Measurements from ENCODE around the gene NPNT.

DNA sequence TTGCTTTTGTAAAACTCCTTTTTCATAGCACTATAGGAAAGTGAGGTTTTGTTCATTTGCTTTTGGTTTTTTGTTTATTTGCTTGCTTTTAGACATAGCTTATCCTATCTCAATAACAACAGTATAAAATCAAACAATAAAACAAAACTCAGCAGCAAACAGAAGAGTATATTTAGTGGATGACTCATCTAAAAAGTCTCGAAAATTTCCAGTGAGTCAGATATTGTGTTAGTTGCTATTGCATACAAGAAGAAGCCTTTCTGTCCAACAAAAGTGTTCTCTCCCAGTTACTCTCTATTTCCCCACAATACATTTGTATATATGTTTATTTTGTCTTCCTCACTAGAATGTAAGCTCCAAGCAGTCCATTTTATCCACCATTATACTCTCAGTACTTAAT lies 36.0 kb upstream of the NPNT start:
- TF ChIP-seq, protein P1, sequence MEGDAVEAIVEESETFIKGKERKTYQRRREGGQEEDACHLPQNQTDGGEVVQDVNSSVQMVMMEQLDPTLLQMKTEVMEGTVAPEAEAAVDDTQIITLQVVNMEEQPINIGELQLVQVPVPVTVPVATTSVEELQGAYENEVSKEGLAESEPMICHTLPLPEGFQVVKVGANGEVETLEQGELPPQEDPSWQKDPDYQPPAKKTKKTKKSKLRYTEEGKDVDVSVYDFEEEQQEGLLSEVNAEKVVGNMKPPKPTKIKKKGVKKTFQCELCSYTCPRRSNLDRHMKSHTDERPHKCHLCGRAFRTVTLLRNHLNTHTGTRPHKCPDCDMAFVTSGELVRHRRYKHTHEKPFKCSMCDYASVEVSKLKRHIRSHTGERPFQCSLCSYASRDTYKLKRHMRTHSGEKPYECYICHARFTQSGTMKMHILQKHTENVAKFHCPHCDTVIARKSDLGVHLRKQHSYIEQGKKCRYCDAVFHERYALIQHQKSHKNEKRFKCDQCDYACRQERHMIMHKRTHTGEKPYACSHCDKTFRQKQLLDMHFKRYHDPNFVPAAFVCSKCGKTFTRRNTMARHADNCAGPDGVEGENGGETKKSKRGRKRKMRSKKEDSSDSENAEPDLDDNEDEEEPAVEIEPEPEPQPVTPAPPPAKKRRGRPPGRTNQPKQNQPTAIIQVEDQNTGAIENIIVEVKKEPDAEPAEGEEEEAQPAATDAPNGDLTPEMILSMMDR (IDR thresholded peaks at IDR 0.05; ENCODE audit: low read depth, low read length), result no peak
- TF ChIP-seq, protein P2, sequence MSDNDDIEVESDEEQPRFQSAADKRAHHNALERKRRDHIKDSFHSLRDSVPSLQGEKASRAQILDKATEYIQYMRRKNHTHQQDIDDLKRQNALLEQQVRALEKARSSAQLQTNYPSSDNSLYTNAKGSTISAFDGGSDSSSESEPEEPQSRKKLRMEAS (IDR thresholded peaks at IDR 0.05; ENCODE audit: low read depth, low read length), result no peak
- TF ChIP-seq MYC (IDR thresholded peaks at IDR 0.05; ENCODE audit: low read depth, low read length), result no peak

Measured in NB4 (cell line).